H1 (cell line): Measurements from ENCODE around the gene ANKRD40CL. TPM values are rescaled to one million over a fixed set of nuclear protein-coding genes. Genes with fewer than 3 reads are reported as not detected.

Source experiments
- CTCF ChIA-PET: fragments of 300-600 bp; sonication (Branson Sonifier 250); formaldehyde crosslinking; loops from one replicate; lab custom pipeline; 2021; ENCODE audit not compliant: partially characterized antibody; lab: Charles Lee
- POLR2A ChIA-PET: fragments of 300-600 bp; sonication (Branson Sonifier 250); formaldehyde crosslinking; loops from one replicate; lab custom pipeline; 2021; ENCODE audit warnings: inconsistent platforms; ENCODE audit not compliant: partially characterized antibody; lab: Charles Lee
- DNase-seq, 2 experiments: peaks; one replicate each; pipeline versions ENCODE4 v3.0.0 to v3.0.0-alpha.2; 2010 to 2022; ENCODE audit warnings: low spot score in 2 of 2, low read depth in 1 of 2, mixed read lengths in 1 of 2
- FAIRE-seq: peaks from 2 replicates; lab custom pipeline; 2011; peaks lifted over from hg19 to GRCh38; lab: Jason Lieb, UNC
- H2AFZ ChIP-seq: 2 replicates; pipeline ENCODE4 v1.8.1; 2012; ENCODE audit warnings: low read length, inconsistent platforms
- H2AK5ac ChIP-seq: 2 replicates; pipeline ENCODE4 v1.6.1; 2013; ENCODE audit warnings: low read depth, low read length
- H2BK120ac ChIP-seq: replicated peaks from 2 replicates; pipeline ENCODE3; 2013; ENCODE audit warnings: low read depth, low read length, inconsistent platforms
- H2BK12ac ChIP-seq: 2 replicates; pipeline ENCODE4 v1.6.1; 2013; ENCODE audit warnings: low read depth, low read length
- H2BK15ac ChIP-seq: 2 replicates; pipeline ENCODE4 v1.6.1; 2013; ENCODE audit warnings: low read length
- H2BK20ac ChIP-seq: 2 replicates; pipeline ENCODE4 v1.6.1; 2013; ENCODE audit warnings: low read length
- H2BK5ac ChIP-seq: 2 replicates; pipeline ENCODE4 v1.6.1; 2013; ENCODE audit warnings: low read depth, low read length
- H3K14ac ChIP-seq: 2 replicates; pipeline ENCODE4 v1.6.1; 2013; ENCODE audit warnings: inconsistent platforms; ENCODE audit not compliant: insufficient read length
- H3K18ac ChIP-seq: 2 replicates; pipeline ENCODE4 v1.6.1; 2013; ENCODE audit warnings: low read length; ENCODE audit errors: extremely low read depth
- H3K23ac ChIP-seq: 2 replicates; pipeline ENCODE4 v1.6.1; 2013; ENCODE audit warnings: inconsistent platforms; ENCODE audit not compliant: insufficient read length
- H3K23me2 ChIP-seq: 2 replicates; pipeline ENCODE4 v1.6.1; 2013; ENCODE audit warnings: low read depth, low read length
- H3K27ac ChIP-seq: 2 replicates; pipeline ENCODE4 v1.6.1; 2011; ENCODE audit warnings: low read depth, low read length, inconsistent platforms
- H3K27me3 ChIP-seq, 4 experiments: replicated peaks in 1 of 4; 1 replicate in 1 of 4; 2 replicates in 3 of 4; pipeline versions ENCODE4 v1.6.1 to v1.8.1; 2011 to 2013; ENCODE audit warnings: low read length in 3 of 4, mild to moderate bottlenecking in 3 of 4, inconsistent platforms in 2 of 4, mixed read lengths in 2 of 4, moderate library complexity in 1 of 4; ENCODE audit not compliant: control insufficient read depth in 3 of 4, insufficient read depth in 3 of 4; ENCODE audit errors: extremely low read depth in 1 of 4
- H3K36me3 ChIP-seq, 4 experiments: 2 replicates each; pipeline versions ENCODE4 v1.6.1 to v1.8.1; 2011 to 2013; ENCODE audit warnings: mild to moderate bottlenecking in 4 of 4, low read length in 3 of 4, moderate library complexity in 2 of 4, control low read depth in 1 of 4, inconsistent platforms in 1 of 4; ENCODE audit not compliant: insufficient read depth in 4 of 4, control insufficient read depth in 2 of 4
- H3K4ac ChIP-seq: replicated peaks from 2 replicates; pipeline ENCODE3; 2013; ENCODE audit warnings: low read length, low read depth, mixed read lengths, inconsistent platforms; ENCODE audit not compliant: insufficient read length
- H3K4me1 ChIP-seq, 4 experiments: replicated peaks in 1 of 4; 1 replicate in 1 of 4; 2 replicates in 3 of 4; pipeline versions ENCODE4 v1.6.1 to v1.8.1; 2011 to 2013; ENCODE audit warnings: low read length in 3 of 4, inconsistent platforms in 2 of 4, mixed read lengths in 1 of 4; ENCODE audit not compliant: insufficient read depth in 4 of 4, control insufficient read depth in 3 of 4
- H3K4me2 ChIP-seq, 2 experiments: 2 replicates each; pipeline versions ENCODE4 v1.6.1 to v1.8.1; 2011 to 2013; ENCODE audit warnings: low read depth in 2 of 2, low read length in 2 of 2, control low read depth in 1 of 2, inconsistent platforms in 1 of 2, mild to moderate bottlenecking in 1 of 2; ENCODE audit not compliant: insufficient read depth in 1 of 2
- H3K4me3 ChIP-seq, 4 experiments: fragments of 200-600, 300-600 bp in 1 of 4; sonication (generic), shearing (Covaris generic), sonication (Bioruptor Twin) in 1 of 4; 2 replicates each; pipeline versions ENCODE4 v1.5.1 to v1.8.1; 2011 to 2016; ENCODE audit warnings: low read length in 4 of 4, low read depth in 3 of 4, control low read depth in 2 of 4, inconsistent platforms in 2 of 4, mild to moderate bottlenecking in 2 of 4, mixed read lengths in 1 of 4, moderate library complexity in 1 of 4; ENCODE audit not compliant: insufficient read depth in 2 of 4; ENCODE audit errors: extremely low read depth in 1 of 4
- H3K56ac ChIP-seq: replicated peaks from 2 replicates; pipeline ENCODE3; 2013; ENCODE audit warnings: low read depth, mild to moderate bottlenecking, mixed read lengths, low read length, inconsistent platforms; ENCODE audit not compliant: insufficient read length
- H3K79me1 ChIP-seq: 2 replicates; pipeline ENCODE4 v1.6.1; 2013; ENCODE audit warnings: low read depth, low read length, control low read depth
- H3K79me2 ChIP-seq, 2 experiments: 2 replicates each; pipeline versions ENCODE4 v1.6.1 to v1.8.1; 2012 to 2013; ENCODE audit warnings: low read length in 2 of 2, mild to moderate bottlenecking in 2 of 2, inconsistent platforms in 1 of 2; ENCODE audit not compliant: insufficient read depth in 2 of 2, control insufficient read depth in 1 of 2
- H3K9ac ChIP-seq, 4 experiments: replicated peaks in 1 of 4; 1 replicate in 1 of 4; 2 replicates in 3 of 4; pipeline versions ENCODE4 v1.6.1 to v1.8.1; 2011 to 2013; ENCODE audit warnings: low read depth in 3 of 4, low read length in 3 of 4, control low read depth in 2 of 4, mild to moderate bottlenecking in 2 of 4, moderate library complexity in 2 of 4, inconsistent platforms in 1 of 4; ENCODE audit errors: extremely low read depth in 1 of 4
- H3K9me3 ChIP-seq, 2 experiments: 2 replicates each; pipeline versions ENCODE4 v1.6.1 to v1.8.1; 2012 to 2013; ENCODE audit warnings: mild to moderate bottlenecking in 2 of 2, moderate library complexity in 2 of 2, control low read depth in 1 of 2, inconsistent platforms in 1 of 2, low read depth in 1 of 2, low read length in 1 of 2, mixed read lengths in 1 of 2; ENCODE audit not compliant: insufficient read depth in 2 of 2
- H4K20me1 ChIP-seq, 2 experiments: replicated peaks in 1 of 2; 2 replicates each; pipeline versions ENCODE3 to v1.8.1; 2011 to 2013; ENCODE audit warnings: inconsistent platforms in 2 of 2, low read length in 2 of 2, mild to moderate bottlenecking in 1 of 2; ENCODE audit not compliant: insufficient read depth in 2 of 2, control insufficient read depth in 1 of 2
- H4K5ac ChIP-seq: 2 replicates; pipeline ENCODE4 v1.6.1; 2013; ENCODE audit warnings: low read length, low read depth, mixed read lengths, inconsistent platforms; ENCODE audit not compliant: insufficient read length
- H4K8ac ChIP-seq: 2 replicates; pipeline ENCODE4 v1.8.0; 2013; ENCODE audit warnings: mild to moderate bottlenecking, moderate library complexity, low read length, inconsistent platforms; ENCODE audit not compliant: insufficient read depth; ENCODE audit errors: extremely low read depth
- H4K91ac ChIP-seq: replicated peaks from 2 replicates; pipeline ENCODE3; 2013; ENCODE audit warnings: low read length, mixed read lengths, inconsistent platforms; ENCODE audit not compliant: insufficient read length
- KDM1A ChIP-seq: fragments of 200-600, 300-600 bp; sonication (generic); IDR thresholded peaks from 2 replicates; pipeline ENCODE4 v1.7.1; 2016; ENCODE audit warnings: mild to moderate bottlenecking, low read length, borderline replicate concordance
- PHF8 ChIP-seq: fragments of 200-600 bp; sonication (generic); conservative IDR thresholded peaks from 2 replicates; pipeline ENCODE4 v1.7.1; 2012; ENCODE audit warnings: low read depth, mild to moderate bottlenecking, inconsistent platforms, low read length, moderate library complexity
- SIX5 ChIP-seq: IDR thresholded peaks from 2 replicates; pipeline ENCODE4 v1.6.1; 2011; ENCODE audit warnings: mild to moderate bottlenecking, low read depth, low read length
- WGBS, 2 experiments: shearing (Covaris generic) in 1 of 2; methylation state at CpG; one replicate each; pipeline versions ENCODE4 v1.1.6 to v1.1.7; 2013 to 2015; ENCODE audit warnings: low lambda C conversion rate in 2 of 2, mixed read lengths in 2 of 2, inconsistent platforms in 1 of 2, low coverage in 1 of 2, missing lambda C conversion rate in 1 of 2; ENCODE audit not compliant: insufficient replicate concordance in 2 of 2, insufficient coverage in 1 of 2, insufficient read length in 1 of 2; ENCODE audit errors: extremely low coverage in 1 of 2, missing lambda C conversion rate in 1 of 2; 5-methylcytosine and 5-hydroxymethylcytosine counted together
- polyA plus RNA-seq, 7 experiments: library from polyadenylated mRNA; depleted of rRNA in 3 of 7; stranded (reverse) in 5 of 7; unstranded in 2 of 7; fragments of >200 nt in 5 of 7; fragments of 200-250 nt in 2 of 7; gene quantifications; 1 replicate in 5 of 7; 2 replicates in 1 of 7; 4 replicates in 1 of 7; pipeline versions ENCODE4 v1.2.1 to v1.2.3, GENCODE V29; 2011 to 2013; ENCODE audit warnings: missing spikeins in 2 of 7, mixed read lengths in 2 of 7
- total RNA-seq: library from RNA; stranded (reverse); fragmentation: NEBNext Ultra II Directional; extraction: Animal tissue kit (Norgen Biotek cat#: 25700); gene quantifications from 2 replicates; pipeline ENCODE4 v1.2.1, GENCODE V29; 2021

ANKRD40CL gene
- total and polyA plus RNA-seq, 2 of the 8 experiments (the other 6 are each of a cell fraction or from before 2014, with no cell fraction given) = not detected

DNA sequence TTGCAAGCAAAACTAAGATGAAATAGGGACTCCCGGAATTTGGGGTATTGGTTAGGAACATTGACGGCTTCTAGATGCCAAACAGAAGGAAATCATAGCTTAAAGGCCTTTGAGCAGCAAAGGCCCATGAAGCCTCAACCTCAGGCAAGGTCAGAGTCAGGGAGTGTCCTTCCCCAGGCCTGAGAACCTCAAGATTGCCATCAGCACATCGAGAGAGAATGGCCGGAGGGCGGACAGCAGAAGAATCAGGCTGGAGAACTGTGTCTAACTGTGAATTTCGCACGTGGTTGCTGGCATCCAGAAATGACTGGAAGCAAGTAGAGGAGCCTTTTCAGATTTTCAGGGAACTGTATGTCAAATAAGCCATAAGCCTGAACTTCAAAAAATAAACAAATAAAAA lies 24.8 kb upstream of the ANKRD40CL start:
- Histone ChIP-seq H2BK120ac (no peak overlapping the region), H3K79me2 (no peaks in the 10 kb centered on the region), H3K79me1 (no peaks in the 10 kb centered on the region), H3K4me1 (peaks cover 0 to 2% (median 0%) of the 10 kb centered on the region in 4 experiments; a peak in 2 of 7 replicates), H2BK15ac (no peak overlapping the region), H2BK20ac (no peak overlapping the region), H3K9me3 (no peaks in the 10 kb centered on the region), H3K27me3 (no peaks in the 10 kb centered on the region), H3K4me2 (no peak overlapping the region), H2AFZ (no peak overlapping the region), H3K56ac (no peak overlapping the region), H3K14ac (no peak overlapping the region), H2BK5ac (no peak overlapping the region), H4K20me1 (no peaks in the 10 kb centered on the region), H2AK5ac (no peak overlapping the region), H3K23me2 (no peaks in the 10 kb centered on the region), H2BK12ac (no peak overlapping the region), H4K5ac (no peak overlapping the region), H4K91ac (no peak overlapping the region), H3K9ac (no peak overlapping the region), H3K36me3 (no peaks in the 10 kb centered on the region), H3K4me3 (no peak overlapping the region), H3K4ac (no peak overlapping the region), H3K18ac (no peak overlapping the region), H4K8ac (no peak overlapping the region; the same call in 1 of the 2 replicates), H3K23ac (no peak overlapping the region), H3K27ac (no peak overlapping the region)
- POLR2A ChIA-PET = interaction anchor here (1.5 kb wide), 1 partner anchor 10 kb away, joined by 4 read pairs; no protein-coding TSS in a partner anchor
- DNase-seq = no peak
- WGBS, 2 experiments = 96% methylated on average over 7 of the region's 7 CpGs; no CpG with 5 or more reads in 1 of the 2 experiments
- CTCF ChIA-PET = interaction anchor here (0.6 to 1.7 kb wide), 5 partner anchors 8 to 125 kb away, joined by 3 to 7 read pairs (median 3); no protein-coding TSS in a partner anchor
- no peak for FAIRE-seq
- no peak for TF ChIP-seq PHF8
- TF ChIP-seq SIX5 = no peak
- TF ChIP-seq KDM1A = no peak
